Erythroblast (primary cell): Measurements from ENCODE around the gene PADI3.

Experiments used
- DNase-seq, 2 experiments: peaks; one replicate each; lab custom pipeline; 2025; lab: John Stamatoyannopoulos, UW
- GATA1 ChIP-seq: IDR thresholded peaks from 2 replicates; pipeline ENCODE4 v1.6.1; 2011; ENCODE audit warnings: low read depth, mild to moderate bottlenecking, control low read depth, low read length, moderate library complexity
- POLR2A ChIP-seq: IDR thresholded peaks from 2 replicates; pipeline ENCODE4 v1.6.1; 2011; ENCODE audit warnings: mild to moderate bottlenecking, low read length

PADI3 gene

DNA sequence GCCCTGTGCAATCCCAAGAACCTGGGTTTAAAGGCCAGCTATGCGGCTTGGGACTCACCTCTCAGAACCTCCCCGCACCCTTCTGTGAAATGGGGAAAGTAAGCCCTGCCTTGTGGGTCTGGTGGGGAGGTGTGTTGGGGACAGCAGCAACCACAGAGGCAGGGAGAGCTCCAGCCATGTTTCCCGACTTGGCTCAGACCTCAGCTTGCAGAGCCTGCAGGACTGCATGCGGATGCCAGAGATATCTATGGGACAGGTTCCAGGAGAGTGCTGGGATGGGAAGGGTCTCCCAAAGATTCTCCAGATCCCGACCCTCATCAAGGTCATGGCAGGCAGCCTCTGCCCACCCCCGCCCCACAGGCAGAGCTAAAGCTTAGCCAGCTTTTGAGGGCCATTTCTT lies 23.8 kb upstream of the PADI3 start:
- no peak for DNase-seq
- no peak for TF ChIP-seq GATA1
- no peak for TF ChIP-seq POLR2A

DNA sequence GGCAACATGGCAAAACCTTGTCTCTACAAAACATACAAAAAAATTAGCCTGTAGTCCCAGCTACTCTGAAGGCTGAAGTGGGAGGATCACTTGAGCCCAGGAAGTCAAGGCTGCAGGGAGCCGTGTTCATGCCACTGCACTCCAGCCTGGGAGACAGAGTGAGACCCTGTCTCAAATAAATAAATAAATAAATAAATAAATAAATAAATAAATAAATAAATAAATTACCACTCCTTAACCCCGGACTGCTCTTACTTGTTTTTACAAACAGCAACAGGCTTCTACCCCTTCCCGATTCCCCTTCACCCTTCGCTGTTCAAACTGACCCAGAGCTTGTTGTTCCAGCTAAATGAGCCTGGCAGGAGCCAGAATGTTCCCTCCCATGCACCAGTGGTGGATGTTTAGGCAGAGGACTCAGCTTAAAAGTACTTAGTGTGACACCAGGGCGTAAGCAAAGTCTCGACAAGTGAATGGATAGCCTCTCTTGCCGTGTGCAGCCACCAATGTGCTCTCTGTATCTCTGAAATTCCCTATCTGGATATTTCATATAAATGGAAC lies 21.5 kb upstream of the PADI3 start:
- TF ChIP-seq GATA1 (no peak), POLR2A (no peak)
- no peak for DNase-seq

DNA sequence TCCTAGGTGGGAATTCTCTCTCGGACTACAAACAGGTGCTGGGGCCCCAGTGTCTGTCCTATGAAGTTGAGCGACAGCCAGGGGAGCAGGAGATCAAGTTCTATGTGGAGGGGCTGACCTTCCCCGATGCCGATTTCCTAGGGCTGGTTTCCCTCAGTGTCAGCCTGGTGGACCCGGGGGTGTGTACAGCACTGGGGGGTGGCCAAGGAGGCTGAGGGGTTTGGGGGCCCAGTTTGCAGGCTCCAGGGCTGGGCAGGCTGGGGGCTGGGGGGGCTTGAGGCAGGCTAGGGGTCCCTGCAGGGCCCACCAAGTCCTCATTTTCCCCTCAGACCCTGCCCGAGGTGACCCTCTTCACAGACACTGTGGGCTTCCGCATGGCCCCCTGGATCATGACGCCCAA lies 20.3 kb upstream of the PADI3 start:
- TF ChIP-seq GATA1 (no peak), POLR2A (no peak)
- DNase-seq = no peak

DNA sequence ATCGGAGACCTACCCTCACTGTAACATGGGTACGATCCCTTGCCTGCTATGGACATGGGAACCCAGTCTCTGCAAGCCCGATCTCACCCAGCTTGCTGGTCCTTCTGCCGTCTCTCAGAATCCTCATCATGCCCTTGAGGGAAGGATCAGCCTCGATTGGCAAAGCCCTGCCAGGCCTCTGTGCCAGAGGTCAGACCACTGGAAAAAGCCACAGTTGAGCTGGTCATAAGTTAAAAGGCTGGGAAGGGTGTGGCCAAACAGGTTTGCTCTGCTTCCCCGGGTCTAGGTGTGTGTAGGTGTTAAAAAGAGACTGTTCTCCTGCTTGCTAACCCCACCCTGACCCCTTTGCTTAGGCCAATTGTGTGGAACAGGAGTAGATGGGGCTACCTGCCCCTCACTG lies 19.5 kb upstream of the PADI3 start:
- DNase-seq = no peak
- no peak for TF ChIP-seq GATA1
- no peak for TF ChIP-seq POLR2A

DNA sequence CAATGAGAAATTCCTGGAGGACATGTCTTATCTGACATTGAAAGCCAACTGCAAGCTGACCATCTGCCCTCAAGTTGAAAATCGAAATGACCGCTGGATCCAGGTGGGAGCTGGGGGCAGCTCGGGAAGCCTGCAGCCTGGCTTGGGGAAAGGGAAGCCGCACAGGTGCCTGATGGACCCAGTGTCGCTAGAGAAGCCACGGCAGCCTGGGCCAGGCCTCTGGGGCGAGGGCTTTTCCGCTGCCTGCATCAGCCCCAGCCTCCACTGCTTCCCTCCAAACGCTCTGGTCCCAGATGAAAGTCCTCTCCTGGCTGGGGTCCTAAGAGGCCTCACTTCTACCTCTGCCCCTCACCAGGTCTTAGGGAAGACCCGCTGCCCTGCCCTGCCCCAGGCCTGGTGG lies 18.8 kb upstream of the PADI3 start:
- TF ChIP-seq GATA1 (no peak), POLR2A (no peak)
- DNase-seq = no peak

DNA sequence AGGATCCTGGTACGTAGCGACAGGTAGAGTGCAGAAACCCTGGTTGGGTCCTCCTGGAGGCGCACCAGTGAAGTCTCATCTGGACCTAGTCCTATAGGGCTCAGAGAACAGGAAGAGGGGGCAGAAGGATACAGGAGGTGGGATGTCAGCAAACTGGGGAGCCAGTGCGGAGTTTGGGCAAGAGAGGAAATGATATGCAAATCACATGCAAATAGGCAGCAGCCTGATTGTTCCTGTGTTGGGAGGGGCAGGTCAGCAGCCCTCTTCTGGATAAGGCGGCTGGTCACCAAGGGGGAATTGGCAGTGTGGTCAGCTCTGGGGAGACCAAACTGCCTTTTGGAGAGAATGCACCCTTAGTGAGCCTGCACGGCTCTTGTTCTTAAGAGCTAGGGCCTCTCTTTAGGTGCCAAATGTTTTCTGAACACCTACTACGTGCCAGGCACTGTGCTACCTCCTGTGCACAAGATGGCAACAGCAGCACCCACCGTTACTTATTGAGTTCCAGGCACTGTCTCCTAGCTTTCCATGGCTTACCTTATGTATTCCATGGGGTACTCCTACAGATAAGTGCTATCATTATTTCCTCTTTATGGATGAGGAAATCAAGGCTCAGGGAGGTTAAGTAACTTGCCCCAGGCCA lies 18.1 kb upstream of the PADI3 start:
- no peak for TF ChIP-seq POLR2A
- TF ChIP-seq GATA1 = no peak
- DNase-seq = no peak

DNA sequence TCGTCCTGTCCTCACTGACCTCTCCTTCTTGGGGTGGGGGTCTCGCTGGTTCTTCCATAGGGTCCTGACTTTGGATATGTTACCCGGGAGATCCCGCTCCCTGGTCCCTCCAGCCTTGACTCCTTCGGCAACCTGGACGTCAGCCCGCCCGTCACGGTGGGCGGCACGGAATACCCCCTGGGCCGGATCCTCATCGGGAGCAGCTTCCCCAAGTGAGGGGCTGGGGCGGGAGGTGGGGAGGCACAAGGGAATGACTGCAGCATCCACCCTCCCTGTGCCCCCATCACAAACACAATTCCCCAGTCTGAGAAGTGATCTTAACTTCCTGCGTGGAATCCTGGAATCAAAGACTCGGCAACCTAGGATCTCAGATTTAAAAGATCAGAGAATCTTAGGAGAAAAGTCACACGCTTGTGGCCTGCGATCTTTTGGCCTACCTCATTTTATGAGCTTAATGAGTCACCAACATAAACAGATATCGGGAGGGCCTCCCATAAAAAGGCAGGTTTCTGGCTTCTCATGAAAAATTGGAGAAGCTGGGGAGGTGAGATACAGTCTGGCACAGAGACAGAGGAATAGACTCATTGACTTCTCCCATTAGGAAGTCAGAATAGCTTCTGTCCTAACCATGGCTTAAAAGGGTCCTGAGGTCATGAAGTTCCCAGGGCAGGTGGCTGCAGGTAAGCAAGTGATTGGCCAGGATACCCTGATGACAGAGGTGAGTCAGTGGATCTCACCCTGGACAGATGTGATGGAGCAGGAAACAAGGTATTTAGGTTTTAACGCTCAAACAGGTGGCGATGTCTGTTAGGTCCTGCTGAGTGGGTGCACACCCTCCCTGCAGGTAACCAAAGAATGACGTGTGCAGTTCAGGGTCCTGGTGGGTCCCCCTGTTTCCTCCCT lies 15.9 kb upstream of the PADI3 start:
- TF ChIP-seq POLR2A (no peak), GATA1 (no peak)
- no peak for DNase-seq

DNA sequence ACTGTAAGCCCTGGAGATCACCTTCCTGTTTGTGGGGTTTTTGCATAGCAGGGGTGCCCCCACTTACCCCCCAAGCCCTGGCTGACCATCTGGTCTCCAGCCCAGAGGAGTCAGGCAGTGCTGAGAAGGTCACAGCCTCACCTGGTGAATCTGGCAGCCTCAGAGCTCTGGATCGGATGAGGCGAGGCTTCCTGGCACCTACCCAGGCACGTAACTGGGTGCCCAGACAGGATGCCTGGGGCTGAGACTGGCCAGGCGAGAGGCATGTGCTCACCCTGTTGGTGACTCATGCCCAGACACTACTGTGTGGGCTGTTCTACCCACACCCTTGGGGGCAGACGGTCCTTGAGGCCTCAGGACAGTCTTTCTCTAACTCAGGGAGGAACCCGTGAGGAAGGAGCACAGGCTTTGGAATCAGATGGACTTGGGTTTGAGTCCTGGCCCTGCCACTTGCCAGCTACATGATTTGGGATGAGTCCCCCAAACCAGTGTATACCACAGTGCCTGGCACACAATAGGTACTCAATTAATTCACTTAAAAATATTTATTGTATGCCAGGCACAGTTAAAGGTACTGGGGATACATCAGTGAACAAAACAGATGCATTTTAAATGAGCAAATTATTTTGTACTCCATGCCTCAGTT lies 15.1 kb upstream of the PADI3 start:
- no peak for DNase-seq

DNA sequence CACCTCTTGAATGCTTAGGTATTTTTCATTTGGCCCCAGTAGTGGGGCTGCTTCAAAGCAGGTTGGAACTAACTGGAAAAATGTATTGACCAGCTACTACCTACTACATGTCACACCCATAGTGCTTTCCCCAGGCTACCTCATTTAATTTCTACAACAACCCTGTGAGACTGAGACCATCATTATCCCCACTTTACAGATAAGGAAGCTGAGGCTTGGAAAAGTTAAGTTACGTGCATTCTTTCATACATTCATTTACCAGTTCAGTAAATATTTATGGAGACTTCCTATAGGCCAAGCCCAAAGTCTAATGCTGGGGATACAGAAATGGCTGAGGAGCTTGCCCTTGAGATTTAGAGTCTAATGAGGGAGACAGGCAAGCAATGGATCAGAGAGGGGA lies 14.5 kb upstream of the PADI3 start:
- DNase-seq = no peak
- TF ChIP-seq POLR2A (no peak), GATA1 (no peak)

More for the DNA sequence above, 15.1 kb upstream of the PADI3 start:
- TF ChIP-seq GATA1 (no peak), POLR2A (no peak)

DNA sequence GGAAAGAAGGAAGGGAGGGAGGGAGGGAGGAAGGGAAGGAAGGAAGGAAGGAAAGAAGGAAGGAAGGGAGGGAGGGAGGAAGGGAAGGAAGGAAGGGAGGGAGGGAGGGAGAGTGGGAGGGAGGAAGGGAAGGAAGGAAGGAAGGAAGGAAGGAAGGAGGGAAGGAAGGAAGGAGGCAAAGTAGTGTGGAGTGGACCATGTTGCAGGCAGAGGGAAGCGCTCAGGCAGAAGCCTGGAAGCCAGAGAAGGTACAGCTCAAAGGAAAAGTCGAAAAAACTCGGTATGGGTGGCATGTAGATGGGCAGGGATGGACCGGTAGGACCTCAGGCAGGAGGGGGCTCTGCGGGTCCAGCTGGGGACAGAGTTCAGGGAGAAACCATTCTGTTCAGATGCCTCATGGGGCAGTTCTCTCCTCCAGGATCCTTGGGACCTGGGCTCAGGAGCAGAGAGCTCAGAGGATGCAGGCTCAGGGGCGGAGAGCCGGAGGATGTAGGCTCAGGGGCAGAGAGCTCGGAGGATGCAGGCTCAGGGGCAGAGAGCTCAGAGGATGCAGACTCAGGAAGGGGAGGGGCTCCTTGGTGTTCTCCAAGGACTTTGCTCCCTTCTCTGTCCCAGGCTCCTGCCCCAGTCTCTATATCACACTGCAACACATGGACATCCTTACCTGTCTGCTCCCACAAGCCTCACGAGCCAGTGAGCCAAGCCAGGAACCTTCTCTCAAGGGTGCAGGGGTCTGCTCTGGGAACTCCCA lies 13.6 kb upstream of the PADI3 start:
- TF ChIP-seq POLR2A (no peak), GATA1 (no peak)
- DNase-seq = no peak

DNA sequence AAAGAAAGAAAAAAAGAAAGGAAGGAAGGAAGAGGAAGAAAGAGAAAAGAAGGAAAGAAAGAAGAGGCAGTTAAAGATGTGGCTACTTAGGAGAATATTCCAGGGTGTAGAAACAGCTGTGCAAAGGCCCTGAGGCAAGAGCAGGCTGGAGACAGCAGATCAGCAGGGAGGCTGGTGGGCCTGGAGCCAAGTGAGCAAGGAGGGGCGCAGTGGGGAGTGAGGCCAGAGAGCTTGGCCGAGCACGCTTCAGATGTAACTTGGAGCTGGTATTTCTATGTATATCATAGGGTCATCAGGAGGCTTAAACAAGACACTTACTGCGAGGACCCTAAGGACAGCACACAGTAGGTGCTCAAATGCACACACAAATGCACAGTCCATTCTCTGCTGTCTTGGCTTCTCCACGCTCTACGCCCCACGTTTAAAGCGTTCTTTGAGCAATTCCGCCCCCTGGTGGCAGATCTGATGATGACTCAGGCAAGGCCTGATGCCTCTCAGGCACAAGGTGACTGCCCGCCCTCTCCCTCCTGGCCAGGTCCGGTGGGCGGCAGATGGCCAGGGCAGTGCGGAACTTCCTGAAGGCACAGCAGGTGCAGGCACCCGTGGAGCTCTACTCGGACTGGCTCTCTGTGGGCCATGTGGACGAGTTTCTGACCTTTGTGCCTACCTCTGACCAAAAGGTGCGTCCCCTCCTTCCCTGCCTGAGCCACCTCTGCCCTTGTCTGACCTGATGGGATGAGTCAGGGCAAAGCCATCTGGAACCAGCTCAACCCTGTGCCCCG lies 11.9 kb upstream of the PADI3 start:
- TF ChIP-seq POLR2A (no peak), GATA1 (no peak)
- DNase-seq = peak; percentile 74 to 88

DNA sequence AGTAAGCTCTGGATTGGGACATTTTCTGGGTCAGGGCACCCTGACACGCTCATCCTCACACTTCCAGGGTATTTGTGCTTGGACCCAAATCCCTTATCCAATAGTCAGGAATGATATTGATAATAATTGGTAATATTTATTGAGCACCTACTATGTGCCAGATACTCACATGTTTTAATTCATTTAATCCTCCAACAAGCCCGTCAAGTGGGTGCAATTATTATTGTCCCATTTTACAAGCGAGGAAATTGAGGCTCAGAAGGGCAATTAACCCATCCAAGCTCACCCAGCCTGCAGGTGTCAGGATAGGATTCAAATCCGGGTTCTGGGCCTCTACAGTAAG lies 11.4 kb upstream of the PADI3 start:
- DNase-seq = no peak
- no peak for TF ChIP-seq GATA1
- TF ChIP-seq POLR2A = no peak
